ENCODE measurements around the gene ZNRF3. TPM values are rescaled to one million over a fixed set of nuclear protein-coding genes. Genes with fewer than 3 reads are reported as not detected.

ZNRF3 gene
- polyA plus RNA-seq, 3 donors = 0.13 TPM; not detected in 2

- H3K27me3 Mint-ChIP-seq (ENCODE audit: low read depth in 3 of 3) = peaks cover 32 to 54% (median 50%) of the 10 kb centered on the region in 3 donors
- no peak overlapping the region for H3K4me3 ChIP-seq (replicated peaks in 1 of 3; ENCODE audit: low read depth in 2 of 3, low read length in 3 of 3)
- no peak overlapping the region for H3K27ac Mint-ChIP-seq
- H3K4me1 Mint-ChIP-seq = peaks cover 8% of the 10 kb centered on the region
- H3K4me1 ChIP-seq (ENCODE audit: control insufficient read depth in 1 of 2, insufficient read depth in 2 of 2, low read length in 2 of 2) = no peaks in the 10 kb centered on the region
- no peak for DNase-seq
- no peaks in the 10 kb centered on the region for H4K20me1 ChIP-seq (ENCODE audit: insufficient read depth, low read length)
- intact Hi-C loops (cut with micrococcal nuclease) = no loop called here
- H3K4me3 Mint-ChIP-seq = peak overlapping the region in 1 of 2 donors; percentile 57
- H3K36me3 ChIP-seq (replicated peaks in 1 of 2; ENCODE audit: control insufficient read depth in 1 of 2, insufficient read depth in 2 of 2, low read length in 2 of 2) = no peaks in the 10 kb centered on the region
- H3K9me3 ChIP-seq (replicated peaks in 1 of 2; ENCODE audit: control insufficient read depth in 1 of 2, insufficient read depth in 1 of 2, low read length in 2 of 2) = no peaks in the 10 kb centered on the region
- WGBS (ENCODE audit: insufficient coverage) = 78% methylated on average over 4 of the region's 7 CpGs
- no peak overlapping the region for H3K27ac ChIP-seq (ENCODE audit: low read depth in 1 of 2, low read length in 2 of 2)
- H3K27me3 ChIP-seq (ENCODE audit: control insufficient read depth in 2 of 2, insufficient read depth in 2 of 2, low read length in 2 of 2) = peaks cover 3 to 29% of the 10 kb centered on the region in 2 donors
- H2AFZ ChIP-seq (ENCODE audit: insufficient read depth, low read depth, low read length, poor library complexity, severe bottlenecking) = no peak overlapping the region
- peaks cover 0 to 3% (median 0%) of the 10 kb centered on the region in 7 donors for H3K9me3 Mint-ChIP-seq
- H3K36me3 Mint-ChIP-seq = no peaks in the 10 kb centered on the region
- no peak overlapping the region for H3K9ac ChIP-seq (ENCODE audit: insufficient read depth, low read length, poor library complexity, severe bottlenecking)
- no peak overlapping the region for H3K4me2 ChIP-seq (replicated peaks; ENCODE audit: extremely low read depth, low read length, poor library complexity, severe bottlenecking)
- TF ChIP-seq CTCF (IDR thresholded peaks at IDR 0.05) = no peak
- H3K79me2 ChIP-seq (ENCODE audit: insufficient read depth, low read length) = no peaks in the 10 kb centered on the region
Measured at GRCh38 chr22:29060931-29061330, 177.6 kb downstream of the ZNRF3 start.

- peaks cover 0 to 3% (median 0%) of the 10 kb centered on the region in 7 donors for H3K9me3 Mint-ChIP-seq
- intact Hi-C loops (cut with micrococcal nuclease) = no loop called here
- DNase-seq = no peak
- H3K27ac Mint-ChIP-seq = peak within 1 kb of the TSS in 1 of 7 donors; percentile 21
- Histone ChIP-seq H3K27ac (ENCODE audit: low read depth in 1 of 2, low read length in 2 of 2) (no peak within 1 kb of the TSS), H3K27me3 (ENCODE audit: control insufficient read depth in 2 of 2, insufficient read depth in 2 of 2, low read length in 2 of 2) (peaks cover 3 to 33% of the 10 kb centered on the region in 2 donors), H2AFZ (ENCODE audit: insufficient read depth, low read depth, low read length, poor library complexity, severe bottlenecking) (no peak within 1 kb of the TSS), H4K20me1 (ENCODE audit: insufficient read depth, low read length) (no peaks in the 10 kb centered on the region), H3K4me2 (replicated peaks; ENCODE audit: extremely low read depth, low read length, poor library complexity, severe bottlenecking) (no peak within 1 kb of the TSS), H3K4me3 (replicated peaks in 1 of 3; ENCODE audit: low read depth in 2 of 3, low read length in 3 of 3) (no peak within 1 kb of the TSS), H3K9ac (ENCODE audit: insufficient read depth, low read length, poor library complexity, severe bottlenecking) (no peak within 1 kb of the TSS), H3K36me3 (replicated peaks in 1 of 2; ENCODE audit: control insufficient read depth in 1 of 2, insufficient read depth in 2 of 2, low read length in 2 of 2) (no peaks in the 10 kb centered on the region), H3K4me1 (ENCODE audit: control insufficient read depth in 1 of 2, insufficient read depth in 2 of 2, low read length in 2 of 2) (no peaks in the 10 kb centered on the region), H3K79me2 (ENCODE audit: insufficient read depth, low read length) (no peaks in the 10 kb centered on the region), H3K9me3 (replicated peaks in 1 of 2; ENCODE audit: control insufficient read depth in 1 of 2, insufficient read depth in 1 of 2, low read length in 2 of 2) (no peaks in the 10 kb centered on the region)
- no peak for TF ChIP-seq CTCF (IDR thresholded peaks at IDR 0.05)
- H3K4me1 Mint-ChIP-seq = peaks cover 10% of the 10 kb centered on the region
- no CpG with 5 or more reads among the region's 2 CpGs for whole genome bisulfite sequencing (ENCODE audit: insufficient coverage)
- peaks cover 36 to 59% (median 53%) of the 10 kb centered on the region in 3 donors for H3K27me3 Mint-ChIP-seq (ENCODE audit: low read depth in 3 of 3)
- H3K4me3 Mint-ChIP-seq = peak within 1 kb of the TSS in 1 of 2 donors; percentile 57
- no peaks in the 10 kb centered on the region for H3K36me3 Mint-ChIP-seq
Measured at GRCh38 chr22:29061773-29062172, 178.4 kb downstream of the ZNRF3 start, which contains the start of gene C22orf31. TSS of gene C22orf31 (minus strand) at chr22:29061831. CDS start at chr22:29061792, 39 bp downstream.
